ENCODE measurements around the gene PIR. TPM values are rescaled to one million over a fixed set of nuclear protein-coding genes. Genes with fewer than 3 reads are reported as not detected.

Gene PIR
- total RNA-seq, 2 experiments from 2014 or later, result 1.9 to 3.5 TPM

Other genes starting within 250 kb of the PIR start
- gene ASB9, start 223.2 kb downstream of the PIR start, total RNA-seq (2014; rRNA removed; shearing (Covaris generic)), result not detected in 2 replicates
- not detected in 2 replicates for gene ASB9, start 223.2 kb downstream of the PIR start, total RNA-seq (2022)
- gene ASB11, start 177.7 kb downstream of the PIR start, total RNA-seq (2014; rRNA removed; shearing (Covaris generic)), result not detected in 2 replicates
- not detected in 2 replicates for gene ASB11, start 177.7 kb downstream of the PIR start, total RNA-seq (2022)
- gene PIGA, start 157.8 kb downstream of the PIR start, total RNA-seq (2014; rRNA removed; shearing (Covaris generic)), result 8.1 and 13.1 TPM in 2 replicates
- gene PIGA, start 157.8 kb downstream of the PIR start, total RNA-seq (2022), result 25.0 and 33.0 TPM in 2 replicates
- not detected in 2 replicates for gene VEGFD, start 108.9 kb downstream of the PIR start, total RNA-seq (2014; rRNA removed; shearing (Covaris generic))
- gene VEGFD, start 108.9 kb downstream of the PIR start, total RNA-seq (2022), result not detected in 2 replicates
- gene BMX, start 7.5 kb upstream of the PIR start, total RNA-seq (2014; rRNA removed; shearing (Covaris generic)), result not detected in 2 replicates
- gene BMX, start 7.5 kb upstream of the PIR start, total RNA-seq (2022), result not detected in 2 replicates
- gene ACE2, start 107.6 kb upstream of the PIR start, total RNA-seq (2014; rRNA removed; shearing (Covaris generic)), result not detected in 2 replicates
- not detected in 2 replicates for gene ACE2, start 107.6 kb upstream of the PIR start, total RNA-seq (2022)
- gene CLTRN, start 171.5 kb upstream of the PIR start, total RNA-seq (2014; rRNA removed; shearing (Covaris generic)), result 0.28 TPM in 1 of 2 replicates, not detected in the other
- 0.46 TPM in 1 of 2 replicates, not detected in the other for gene CLTRN, start 171.5 kb upstream of the PIR start, total RNA-seq (2022)
- 0.85 and 3.1 TPM in 2 replicates for gene CA5B, start 244.9 kb upstream of the PIR start, total RNA-seq (2014; rRNA removed; shearing (Covaris generic))
- gene CA5B, start 244.9 kb upstream of the PIR start, total RNA-seq (2022), result 6.0 and 6.2 TPM in 2 replicates